Psoas muscle (tissue), 8 donors: ENCODE data around the gene STK32A. TPM values are rescaled to one million over a fixed set of nuclear protein-coding genes. Genes with fewer than 3 reads are reported as not detected.

Experiments used
- ATAC-seq, 4 donors: fragments of 200-7000 bp; cut with Tn5 transposase; one replicate each; pipeline ENCODE4 v1.9.1; 2020; ENCODE audit warnings: moderate library complexity in 3 of 4, mild to moderate bottlenecking in 2 of 4
- DNase-seq, 2 donors: peaks; one replicate each; pipeline ENCODE4 v3.0.0-alpha.2; 2020
- H3K27ac ChIP-seq: fragments of 200-600 bp; one replicate; pipeline ENCODE4 v1.8.0; 2022
- H3K27me3 ChIP-seq, 3 donors: fragments of 200-600 bp in 1 of 3; one replicate each; pipeline versions ENCODE4 v1.6.1 to v1.8.0; 2013 to 2022; ENCODE audit warnings: low read length in 2 of 3, mild to moderate bottlenecking in 2 of 3, moderate library complexity in 1 of 3; ENCODE audit not compliant: insufficient read depth in 3 of 3
- H3K36me3 ChIP-seq, 2 donors: fragments of 200-600 bp in 1 of 2; one replicate each; pipeline versions ENCODE4 v1.6.1 to v1.8.0; 2013 to 2022; ENCODE audit warnings: low read depth in 1 of 2, mild to moderate bottlenecking in 1 of 2, moderate library complexity in 1 of 2; ENCODE audit not compliant: insufficient read depth in 1 of 2
- H3K4me1 ChIP-seq: fragments of 200-600 bp; one replicate; pipeline ENCODE4 v1.8.0; 2022
- H3K4me3 ChIP-seq: fragments of 200-600 bp; one replicate; pipeline ENCODE4 v1.8.0; 2022; ENCODE audit warnings: mild to moderate bottlenecking
- H3K9me3 ChIP-seq: fragments of 200-600 bp; one replicate; pipeline ENCODE4 v1.8.0; 2022
- WGBS, 3 donors: extraction: QIAGEN DNeasy Blood & Tissue Kit; methylation state at CpG; one replicate each; pipeline versions ENCODE4 v1.1.6 to v1.1.7; 2013; 5-methylcytosine and 5-hydroxymethylcytosine counted together
- intact Hi-C, 2 donors: fragments of 100-400 bp; cut with DNase I; formaldehyde crosslinking; loops; one replicate each; pipeline versions ENCODE4 v1.11.0 to v1.14.2; 2022
- polyA plus RNA-seq, 3 donors: library from polyadenylated mRNA; stranded (reverse); fragments of 200-250 nt; gene quantifications; one replicate each; pipeline ENCODE4 v1.2.3, GENCODE V29; 2013
- total RNA-seq, 4 donors: library from RNA; stranded (reverse); fragmentation: NEBNext Ultra II Directional in 2 of 4; extraction: Animal tissue kit (Norgen Biotek cat#: 25700) in 2 of 4; gene quantifications; one replicate each; pipeline versions ENCODE4 v1.2.1 to v1.2.4, GENCODE V29; 2021 to 2023
- TF ChIP-seq, protein P1 (sequence below): fragments of 200-600 bp; IDR thresholded peaks from one replicate; pipeline ENCODE4 v1.8.0; 2022; ENCODE audit warnings: antibody characterized with exemption
- donor health status: healthy with polysubstance abuse.
- donor health status: DM: no; HTN: no; CAD: no; lungs with moderate emphysema.
- donor health status: Bipolar disorder and iron deficiency.
- donor health status: healthy.
- donor health status: DM: yes; HTN: yes; CAD: no.
- donor health status: DM: no; HTN: no; CAD: no.
- donor health status: DM: no; HTN: no; CAD: no.
- donor health status: DM: yes; HTN: yes; CAD: no.

Gene STK32A
- total and polyA plus RNA-seq, 7 donors: 0.09 to 2.6 (median 0.30) TPM

DNA sequence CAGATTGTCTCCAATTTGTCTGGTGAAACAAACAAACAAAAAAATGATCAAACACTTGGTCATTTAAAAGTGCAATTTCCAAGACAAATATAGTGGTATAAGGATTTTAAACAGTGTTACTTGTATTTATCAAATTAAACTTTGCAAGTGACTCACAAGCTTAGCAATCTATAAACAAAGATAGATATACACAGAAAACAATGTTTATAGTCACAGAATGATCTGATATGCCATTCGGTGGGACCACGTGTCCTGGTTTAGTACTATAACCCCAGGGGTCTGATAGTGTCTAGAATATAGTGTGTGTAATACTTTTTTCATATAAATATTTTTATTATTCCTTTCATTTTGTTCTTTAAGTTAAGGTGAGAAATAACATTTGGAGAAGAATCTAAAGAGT, 183.8 kb downstream of the STK32A start:
- ATAC-seq (no peak), DNase-seq (no peak)
- H3K4me1 ChIP-seq: peaks cover 15% of the 10 kb centered on the region
- H3K36me3 ChIP-seq: no peaks in the 10 kb centered on the region
- 93 to 96% (median 94%) methylated on average over 2 of the region's 2 CpGs for WGBS, 3 donors
- intact Hi-C loops: no loop called here
- no peak overlapping the region for H3K4me3 ChIP-seq
- TF ChIP-seq, protein P1, sequence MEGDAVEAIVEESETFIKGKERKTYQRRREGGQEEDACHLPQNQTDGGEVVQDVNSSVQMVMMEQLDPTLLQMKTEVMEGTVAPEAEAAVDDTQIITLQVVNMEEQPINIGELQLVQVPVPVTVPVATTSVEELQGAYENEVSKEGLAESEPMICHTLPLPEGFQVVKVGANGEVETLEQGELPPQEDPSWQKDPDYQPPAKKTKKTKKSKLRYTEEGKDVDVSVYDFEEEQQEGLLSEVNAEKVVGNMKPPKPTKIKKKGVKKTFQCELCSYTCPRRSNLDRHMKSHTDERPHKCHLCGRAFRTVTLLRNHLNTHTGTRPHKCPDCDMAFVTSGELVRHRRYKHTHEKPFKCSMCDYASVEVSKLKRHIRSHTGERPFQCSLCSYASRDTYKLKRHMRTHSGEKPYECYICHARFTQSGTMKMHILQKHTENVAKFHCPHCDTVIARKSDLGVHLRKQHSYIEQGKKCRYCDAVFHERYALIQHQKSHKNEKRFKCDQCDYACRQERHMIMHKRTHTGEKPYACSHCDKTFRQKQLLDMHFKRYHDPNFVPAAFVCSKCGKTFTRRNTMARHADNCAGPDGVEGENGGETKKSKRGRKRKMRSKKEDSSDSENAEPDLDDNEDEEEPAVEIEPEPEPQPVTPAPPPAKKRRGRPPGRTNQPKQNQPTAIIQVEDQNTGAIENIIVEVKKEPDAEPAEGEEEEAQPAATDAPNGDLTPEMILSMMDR: no peak
- no peak overlapping the region for H3K27ac ChIP-seq
- H3K9me3 ChIP-seq: no peaks in the 10 kb centered on the region
- H3K27me3 ChIP-seq: no peaks in the 10 kb centered on the region

DNA sequence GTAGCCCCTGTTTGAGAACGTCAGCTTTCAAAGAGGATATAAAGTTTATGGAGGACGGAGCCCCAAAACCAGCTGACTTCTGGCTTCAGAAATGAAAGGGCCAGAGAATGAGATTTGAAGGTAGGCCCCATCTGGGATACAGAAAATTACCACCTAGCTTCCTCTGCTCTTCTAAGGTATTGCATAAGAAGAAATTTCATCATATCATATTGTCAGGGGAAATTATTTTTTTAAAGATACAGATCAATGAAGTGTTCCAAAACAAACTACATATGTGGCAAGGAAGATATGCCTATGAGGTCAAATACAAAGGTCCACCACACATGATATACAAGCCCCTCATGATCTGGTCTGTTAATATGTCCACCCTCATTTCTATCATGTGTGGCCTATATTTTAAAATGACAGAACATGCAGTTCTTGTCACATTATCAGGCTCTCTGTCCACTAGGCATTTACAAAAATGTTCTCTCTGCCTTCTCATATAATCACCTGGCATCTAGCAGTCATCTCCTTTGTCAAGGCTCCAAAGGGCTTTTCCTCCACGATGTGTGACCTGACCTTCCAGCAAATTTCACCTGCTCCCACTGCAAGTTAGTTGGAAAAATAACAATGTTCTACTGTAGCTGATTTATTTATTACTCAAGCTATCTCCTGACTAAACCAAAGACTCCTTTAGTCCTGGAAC, 192.0 kb downstream of the STK32A start:
- H3K27ac ChIP-seq: no peak overlapping the region
- WGBS, 3 donors: 60 to 66% (median 65%) methylated on average over 3 of the region's 3 CpGs
- H3K4me3 ChIP-seq: no peak overlapping the region
- TF ChIP-seq, protein P1: no peak
- intact Hi-C loops: no loop called here
- no peaks in the 10 kb centered on the region for H3K9me3 ChIP-seq
- peaks cover 20% of the 10 kb centered on the region for H3K4me1 ChIP-seq
- ATAC-seq: peak in 3 of 4 donors; percentile 26 to 71 (median 49)
- H3K27me3 ChIP-seq: no peaks in the 10 kb centered on the region
- DNase-seq: no peak
- no peaks in the 10 kb centered on the region for H3K36me3 ChIP-seq

DNA sequence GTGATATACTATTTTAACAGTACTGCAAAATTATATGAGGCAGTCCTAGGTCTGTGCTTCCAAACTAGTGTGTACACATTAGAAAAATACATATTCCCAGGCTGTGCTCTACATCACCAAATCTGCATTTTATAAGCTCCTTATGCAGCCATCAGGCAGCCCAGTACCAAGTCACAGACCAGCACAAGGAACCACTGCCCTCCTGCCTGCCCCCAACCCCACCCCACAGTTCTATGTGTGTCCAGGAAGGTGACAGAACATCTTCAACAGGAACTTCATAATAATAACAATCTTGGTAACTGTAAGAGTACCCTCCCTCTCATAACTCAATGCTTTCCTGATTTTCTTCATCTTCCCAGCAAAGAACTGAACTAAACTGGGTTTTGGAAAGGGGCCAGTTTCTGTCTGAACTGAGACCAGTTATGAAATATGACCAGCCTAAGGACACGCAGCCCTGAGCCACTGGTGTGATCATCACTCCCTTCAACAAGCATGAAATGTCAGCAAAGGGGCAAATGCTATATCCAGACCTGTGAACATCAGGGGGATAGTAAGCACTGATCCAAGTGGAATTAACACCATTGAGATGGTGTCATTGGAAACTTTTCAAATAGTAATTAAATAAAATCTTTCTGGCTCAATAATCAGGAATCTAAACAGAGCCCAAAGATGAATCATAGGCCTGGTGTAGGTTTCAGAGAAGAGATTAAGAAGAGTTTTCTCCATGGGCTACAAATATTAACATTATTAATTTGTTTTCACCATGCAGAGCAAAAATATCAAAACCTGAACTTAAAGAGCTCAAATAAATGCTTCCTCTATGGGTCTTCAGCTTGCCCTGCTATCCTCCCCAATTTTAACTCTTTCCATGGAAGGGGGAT, 192.9 kb downstream of the STK32A start:
- intact Hi-C loops: no loop called here
- DNase-seq: peak in 1 of 2 donors; percentile 54
- TF ChIP-seq, protein P1: no peak
- Histone ChIP-seq H3K9me3 (no peaks in the 10 kb centered on the region), H3K27me3 (no peaks in the 10 kb centered on the region), H3K4me3 (no peak overlapping the region), H3K36me3 (no peaks in the 10 kb centered on the region), H3K4me1 (peaks cover 24% of the 10 kb centered on the region), H3K27ac (no peak overlapping the region)
- ATAC-seq: peak; percentile 42 to 95 (median 80)
- 4 to 19% (median 6%) methylated on average over 1 of the region's 1 CpG for WGBS, 3 donors

DNA sequence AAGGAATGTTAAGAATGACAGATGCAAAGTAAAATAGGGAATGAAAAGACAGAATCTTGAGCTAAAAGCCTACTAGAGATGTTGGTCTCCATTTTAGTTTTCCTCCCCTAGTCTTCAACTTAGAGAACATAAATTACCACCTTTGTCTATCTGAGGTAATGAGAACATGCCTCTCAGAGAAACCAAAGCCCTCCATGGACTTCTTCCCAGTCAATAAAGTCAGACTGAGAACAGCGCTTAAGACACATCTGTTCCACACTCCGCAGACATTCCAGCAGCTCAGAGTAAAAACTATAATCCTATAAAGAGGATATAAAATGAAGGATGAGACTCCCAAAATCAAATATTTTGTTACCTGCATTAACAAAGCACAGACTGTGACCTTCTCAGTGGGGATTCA, 195.8 kb downstream of the STK32A start:
- intact Hi-C loops: no loop called here
- TF ChIP-seq, protein P1: no peak
- Histone ChIP-seq H3K27me3 (no peaks in the 10 kb centered on the region), H3K36me3 (no peaks in the 10 kb centered on the region), H3K4me1 (peaks cover 24% of the 10 kb centered on the region), H3K27ac (no peak overlapping the region), H3K4me3 (no peak overlapping the region), H3K9me3 (no peaks in the 10 kb centered on the region)
- ATAC-seq: no peak
- no peak for DNase-seq
- WGBS, 3 donors: 21 to 36% (median 26%) methylated on average over 2 of the region's 2 CpGs
